SK-N-SH treated with all-trans-retinoic acid at 6 μM for 48 hours (cell line): ENCODE results near the gene CENPU.
"Not testable (repeated sequence)": the region's sequence is repeated elsewhere in the genome, so short reads cannot be mapped to it uniquely, and the experiment has no call there.

Experiments
- ARNTL ChIP-seq: fragments of 450-650 bp; formaldehyde crosslinking; IDR thresholded peaks from 2 replicates; pipeline ENCODE4 v1.5.0; 2020; ENCODE audit warnings: low read depth, mild to moderate bottlenecking, moderate library complexity, borderline replicate concordance
- CSDC2 ChIP-seq: fragments of 250-450 bp; sonication (Bioruptor Pico); IDR thresholded peaks from 2 replicates; pipeline ENCODE4 v1.5.0; 2020; ENCODE audit warnings: mild to moderate bottlenecking, moderate library complexity
- GLIS3 ChIP-seq: fragments of 250-450 bp; sonication (Bioruptor Pico); IDR thresholded peaks from 2 replicates; pipeline ENCODE4 v1.5.0; 2020; ENCODE audit warnings: mild to moderate bottlenecking, moderate library complexity
- ISL1 ChIP-seq: fragments of 250-450 bp; sonication (Bioruptor Pico); IDR thresholded peaks from 2 replicates; pipeline ENCODE4 v2.1.2; 2022; ENCODE audit warnings: mild to moderate bottlenecking, moderate library complexity
- RARB ChIP-seq: fragments of 250-450 bp; sonication (Bioruptor Pico); IDR thresholded peaks from 2 replicates; pipeline ENCODE4 v1.8.0; 2021; ENCODE audit warnings: mild to moderate bottlenecking, moderate library complexity
- ZFP3 ChIP-seq: fragments of 250-450 bp; sonication (Bioruptor Pico); IDR thresholded peaks from 2 replicates; pipeline ENCODE4 v1.5.0; 2020; ENCODE audit warnings: mild to moderate bottlenecking, moderate library complexity
- ZFP30 ChIP-seq: fragments of 450-650 bp; formaldehyde crosslinking; IDR thresholded peaks from 2 replicates; pipeline ENCODE4 v1.5.0; 2022; ENCODE audit warnings: mild to moderate bottlenecking, moderate library complexity
- TF ChIP-seq, protein P1 (sequence below): fragments of 250-450 bp; sonication (Bioruptor Pico); IDR thresholded peaks from 2 replicates; pipeline ENCODE4 v1.5.1; 2020; ENCODE audit warnings: low read depth, mild to moderate bottlenecking, moderate library complexity
- TF ChIP-seq, protein P2 (sequence below): fragments of 250-450 bp; sonication (Bioruptor Pico); IDR thresholded peaks from 2 replicates; pipeline ENCODE4 v1.8.0; 2020; ENCODE audit warnings: mild to moderate bottlenecking, moderate library complexity, borderline replicate concordance
- TF ChIP-seq, protein P3 (sequence below): fragments of 250-450 bp; sonication (Bioruptor Pico); IDR thresholded peaks from 2 replicates; pipeline ENCODE4 v1.8.0; 2021; ENCODE audit warnings: low read depth, mild to moderate bottlenecking, moderate library complexity, borderline replicate concordance

DNA sequence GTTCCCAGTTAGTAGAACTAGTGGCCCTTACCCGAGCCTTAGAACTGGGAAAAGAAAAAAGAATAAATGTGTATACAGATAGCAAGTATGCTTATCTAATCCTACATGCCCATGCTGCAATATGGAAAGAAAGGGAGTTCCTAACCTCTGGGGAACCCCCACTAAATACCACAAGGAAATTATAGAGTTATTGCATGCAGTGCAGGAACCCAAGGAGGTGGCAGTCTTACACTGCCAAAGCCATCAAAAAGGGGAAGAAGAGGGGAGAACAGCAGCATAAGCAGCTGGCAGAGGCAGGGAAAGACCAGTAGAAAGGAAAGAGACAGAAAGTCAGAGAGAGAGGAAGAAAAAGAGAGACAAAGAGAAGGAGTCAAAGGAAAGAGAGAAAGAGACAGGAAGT is 5.7 kb upstream of the CENPU start:
- not testable (repeated sequence) for TF ChIP-seq ARNTL; CSDC2 (CRISPR knock-in tag); GLIS3; ZFP30 (CRISPR knock-in tag); ZFP3 (CRISPR knock-in tag); RARB; ISL1 (CRISPR knock-in tag)
- TF ChIP-seq, protein P1, sequence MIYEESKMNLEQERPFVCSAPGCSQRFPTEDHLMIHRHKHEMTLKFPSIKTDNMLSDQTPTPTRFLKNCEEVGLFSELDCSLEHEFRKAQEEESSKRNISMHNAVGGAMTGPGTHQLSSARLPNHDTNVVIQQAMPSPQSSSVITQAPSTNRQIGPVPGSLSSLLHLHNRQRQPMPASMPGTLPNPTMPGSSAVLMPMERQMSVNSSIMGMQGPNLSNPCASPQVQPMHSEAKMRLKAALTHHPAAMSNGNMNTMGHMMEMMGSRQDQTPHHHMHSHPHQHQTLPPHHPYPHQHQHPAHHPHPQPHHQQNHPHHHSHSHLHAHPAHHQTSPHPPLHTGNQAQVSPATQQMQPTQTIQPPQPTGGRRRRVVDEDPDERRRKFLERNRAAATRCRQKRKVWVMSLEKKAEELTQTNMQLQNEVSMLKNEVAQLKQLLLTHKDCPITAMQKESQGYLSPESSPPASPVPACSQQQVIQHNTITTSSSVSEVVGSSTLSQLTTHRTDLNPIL = not testable (repeated sequence)
- TF ChIP-seq, protein P2, sequence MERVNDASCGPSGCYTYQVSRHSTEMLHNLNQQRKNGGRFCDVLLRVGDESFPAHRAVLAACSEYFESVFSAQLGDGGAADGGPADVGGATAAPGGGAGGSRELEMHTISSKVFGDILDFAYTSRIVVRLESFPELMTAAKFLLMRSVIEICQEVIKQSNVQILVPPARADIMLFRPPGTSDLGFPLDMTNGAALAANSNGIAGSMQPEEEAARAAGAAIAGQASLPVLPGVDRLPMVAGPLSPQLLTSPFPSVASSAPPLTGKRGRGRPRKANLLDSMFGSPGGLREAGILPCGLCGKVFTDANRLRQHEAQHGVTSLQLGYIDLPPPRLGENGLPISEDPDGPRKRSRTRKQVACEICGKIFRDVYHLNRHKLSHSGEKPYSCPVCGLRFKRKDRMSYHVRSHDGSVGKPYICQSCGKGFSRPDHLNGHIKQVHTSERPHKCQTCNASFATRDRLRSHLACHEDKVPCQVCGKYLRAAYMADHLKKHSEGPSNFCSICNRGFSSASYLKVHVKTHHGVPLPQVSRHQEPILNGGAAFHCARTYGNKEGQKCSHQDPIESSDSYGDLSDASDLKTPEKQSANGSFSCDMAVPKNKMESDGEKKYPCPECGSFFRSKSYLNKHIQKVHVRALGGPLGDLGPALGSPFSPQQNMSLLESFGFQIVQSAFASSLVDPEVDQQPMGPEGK (CRISPR knock-in tag) = not testable (repeated sequence)
- TF ChIP-seq, protein P3, sequence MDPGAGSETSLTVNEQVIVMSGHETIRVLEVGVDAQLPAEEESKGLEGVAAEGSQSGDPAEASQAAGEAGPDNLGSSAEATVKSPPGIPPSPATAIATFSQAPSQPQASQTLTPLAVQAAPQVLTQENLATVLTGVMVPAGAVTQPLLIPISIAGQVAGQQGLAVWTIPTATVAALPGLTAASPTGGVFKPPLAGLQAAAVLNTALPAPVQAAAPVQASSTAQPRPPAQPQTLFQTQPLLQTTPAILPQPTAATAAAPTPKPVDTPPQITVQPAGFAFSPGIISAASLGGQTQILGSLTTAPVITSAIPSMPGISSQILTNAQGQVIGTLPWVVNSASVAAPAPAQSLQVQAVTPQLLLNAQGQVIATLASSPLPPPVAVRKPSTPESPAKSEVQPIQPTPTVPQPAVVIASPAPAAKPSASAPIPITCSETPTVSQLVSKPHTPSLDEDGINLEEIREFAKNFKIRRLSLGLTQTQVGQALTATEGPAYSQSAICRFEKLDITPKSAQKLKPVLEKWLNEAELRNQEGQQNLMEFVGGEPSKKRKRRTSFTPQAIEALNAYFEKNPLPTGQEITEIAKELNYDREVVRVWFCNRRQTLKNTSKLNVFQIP (CRISPR knock-in tag) = not testable (repeated sequence)
